NCI-H2196 (cell line): Measurements from ENCODE around the gene IGFL4.

Experiments used
- DNase-seq: peaks from one replicate; lab custom pipeline; 2025; ENCODE audit not compliant: unreplicated experiment; lab: John Stamatoyannopoulos, UW

The IGFL4 gene

DNA sequence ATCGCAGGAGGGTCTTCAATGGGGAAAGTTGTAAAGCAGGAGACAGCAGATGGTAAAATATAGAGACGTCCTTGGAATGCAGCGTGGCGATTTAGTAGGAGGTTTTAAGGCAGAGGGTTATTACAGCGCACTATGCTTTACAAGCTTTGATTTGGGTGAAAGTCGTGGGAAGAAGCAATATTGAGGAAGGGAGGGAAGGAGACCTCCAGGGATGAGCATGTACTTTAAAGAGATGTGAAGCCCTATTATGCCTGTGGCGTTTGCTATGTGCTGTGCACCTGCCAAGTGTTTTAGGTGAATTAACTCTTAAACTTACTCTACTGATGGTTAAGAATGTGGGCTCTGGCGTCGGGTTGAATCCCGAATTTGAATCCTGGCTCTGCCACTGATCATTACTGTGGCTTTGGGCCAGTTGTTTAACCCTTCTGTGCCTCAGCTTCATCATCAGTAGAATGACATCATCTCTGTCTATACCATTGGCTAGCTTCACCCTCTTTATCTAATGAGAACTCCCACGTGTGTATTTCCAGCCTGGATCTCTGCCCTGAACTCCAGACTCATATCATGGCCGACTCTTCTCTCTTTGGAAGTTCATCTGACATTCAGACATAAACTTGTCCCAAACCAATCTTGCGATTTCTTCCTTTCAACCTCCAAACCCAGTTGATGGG is 45.0 kb downstream of the IGFL4 start:
- DNase-seq = peak; percentile 10

DNA sequence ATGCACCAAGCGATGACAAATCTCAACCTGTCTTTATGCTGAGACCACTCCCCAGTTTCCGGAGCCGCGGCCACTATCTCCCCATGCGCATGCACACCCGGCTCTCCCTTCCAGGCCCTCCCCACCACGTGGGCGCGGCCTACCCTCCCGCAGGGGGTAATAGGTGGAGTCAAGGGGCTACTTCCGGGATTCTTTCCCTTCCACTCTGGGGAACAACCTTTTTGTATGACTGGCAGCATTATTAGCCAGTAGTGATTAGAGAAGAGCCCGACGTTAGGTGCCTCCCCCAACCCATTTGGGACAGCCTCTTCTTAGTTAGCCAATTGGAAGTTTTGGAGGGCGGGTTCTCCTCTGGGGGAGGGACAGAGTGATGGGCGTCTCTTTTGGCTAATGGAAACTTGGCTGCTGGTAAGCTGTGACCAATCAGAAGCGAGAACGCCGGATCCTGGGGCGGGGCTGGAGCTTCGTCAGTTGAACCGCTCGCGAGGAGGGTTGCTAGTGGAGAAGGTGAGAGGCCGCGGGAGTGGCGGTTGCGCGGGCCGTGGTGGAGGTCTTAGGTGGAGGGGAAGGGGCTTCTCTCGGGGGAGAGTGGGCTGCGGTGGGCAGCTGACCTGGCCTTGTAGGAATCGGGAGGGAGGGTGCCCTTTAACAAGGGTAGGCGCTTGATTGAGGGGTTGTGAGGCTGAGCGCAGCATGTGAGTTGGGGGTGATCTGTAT is 45.6 kb downstream of the IGFL4 start, which contains the start of gene CCDC61:
TSS of gene CCDC61 (plus strand) at position 470 of the 717 bp plus-strand sequence. CDS start 7,552 bp downstream, outside the sequence.
- DNase-seq = peak; percentile 99

DNA sequence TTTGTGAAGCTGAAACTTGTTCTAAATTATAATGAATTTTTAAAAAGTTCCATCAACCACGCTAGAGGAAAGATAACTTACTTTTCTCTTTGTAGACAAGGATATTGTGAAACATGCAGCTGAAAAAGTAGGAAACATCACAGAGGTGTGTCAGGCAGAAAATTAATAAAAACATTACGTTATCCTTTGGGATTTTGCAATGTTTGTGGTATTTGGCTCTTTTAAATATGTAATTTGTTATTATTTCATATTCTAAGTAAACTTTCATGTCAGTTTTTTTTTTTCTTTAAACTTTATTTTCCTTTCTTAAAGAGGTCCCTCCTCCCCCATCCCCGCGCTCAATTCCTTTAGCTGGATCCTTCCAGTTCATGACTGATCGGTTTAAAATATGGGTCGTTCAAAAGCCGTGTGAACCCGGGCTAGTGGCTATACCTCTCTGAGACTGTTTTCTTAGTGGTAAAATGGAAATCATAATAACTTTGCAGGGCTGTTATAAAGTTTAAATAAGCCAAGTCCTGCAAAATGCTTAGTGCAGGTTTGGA is 46.3 kb downstream of the IGFL4 start:
- DNase-seq = no peak

DNA sequence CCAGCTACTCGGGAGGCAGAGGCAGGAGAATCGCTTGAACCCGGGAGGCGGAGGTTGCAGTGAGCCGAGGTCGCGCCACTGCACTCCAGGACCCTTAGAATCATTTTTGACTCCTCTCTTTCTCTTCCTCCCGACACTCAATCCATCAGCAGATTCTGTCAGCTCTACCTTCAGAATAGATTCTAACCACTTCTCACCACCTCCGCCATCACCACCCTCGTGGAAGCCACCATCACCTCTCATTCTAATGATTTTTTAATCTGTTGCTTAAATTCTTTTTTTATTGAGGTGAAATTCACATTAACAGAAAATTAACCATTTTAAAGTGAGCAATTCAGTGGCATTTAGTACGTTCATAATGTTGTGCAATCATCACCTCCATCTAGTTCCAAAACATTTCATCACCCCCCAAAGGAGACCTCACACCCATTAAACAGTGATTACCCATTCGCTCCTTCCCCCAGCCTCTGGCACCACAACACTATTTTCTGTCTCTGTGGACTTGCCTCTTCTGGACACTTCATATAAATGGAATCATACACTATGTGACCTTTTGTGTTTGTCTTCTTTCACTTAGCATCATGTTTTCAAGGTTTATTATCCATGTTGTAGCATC is 50.6 kb downstream of the IGFL4 start:
- no peak for DNase-seq
